C4-2B (cell line): Measurements from ENCODE around the gene IHH.

Experiments used
- ZFX ChIP-seq: fragments of 450-650 bp; IDR thresholded peaks from 2 replicates; pipeline ENCODE4 v1.6.1; 2017
- TF ChIP-seq, protein P1 (sequence below): fragments of 450-650 bp; conservative IDR thresholded peaks from 2 replicates; pipeline ENCODE4 v1.5.1; 2017; ENCODE audit warnings: mild to moderate bottlenecking

DNA sequence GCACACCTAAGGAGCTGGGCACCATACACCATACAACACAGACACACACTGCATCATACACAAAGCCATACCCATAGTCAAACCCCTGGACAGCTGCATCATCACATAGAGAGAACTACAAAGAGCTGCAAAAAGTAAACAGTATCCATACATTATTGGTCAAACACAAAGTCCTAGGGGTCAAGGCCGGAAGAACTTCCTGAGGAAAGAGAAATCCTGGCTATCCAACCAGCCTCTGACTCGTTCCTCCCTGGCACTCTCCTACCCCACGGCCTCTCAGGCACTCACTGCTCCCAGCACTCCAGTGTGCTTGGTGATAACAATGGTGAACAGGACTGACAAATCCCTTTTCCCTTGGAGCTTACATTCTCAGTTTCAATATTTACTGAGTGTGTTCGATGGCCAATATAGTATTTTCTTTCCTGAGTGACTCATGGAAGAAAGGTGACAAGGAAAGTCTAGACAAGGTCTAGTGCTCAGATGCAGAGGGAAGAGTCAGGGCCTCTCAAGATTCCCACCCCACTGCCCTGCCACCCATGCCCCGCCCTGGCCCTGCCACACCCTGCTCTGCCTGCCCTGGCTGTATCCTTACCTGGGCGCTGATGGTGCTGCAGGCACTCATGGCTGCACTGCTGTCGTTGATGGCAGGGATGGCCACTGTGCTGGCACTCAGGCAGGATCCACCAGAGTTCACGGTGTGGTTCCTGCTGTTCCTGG, 22.8 kb downstream of the IHH start:
- TF ChIP-seq, protein P1, sequence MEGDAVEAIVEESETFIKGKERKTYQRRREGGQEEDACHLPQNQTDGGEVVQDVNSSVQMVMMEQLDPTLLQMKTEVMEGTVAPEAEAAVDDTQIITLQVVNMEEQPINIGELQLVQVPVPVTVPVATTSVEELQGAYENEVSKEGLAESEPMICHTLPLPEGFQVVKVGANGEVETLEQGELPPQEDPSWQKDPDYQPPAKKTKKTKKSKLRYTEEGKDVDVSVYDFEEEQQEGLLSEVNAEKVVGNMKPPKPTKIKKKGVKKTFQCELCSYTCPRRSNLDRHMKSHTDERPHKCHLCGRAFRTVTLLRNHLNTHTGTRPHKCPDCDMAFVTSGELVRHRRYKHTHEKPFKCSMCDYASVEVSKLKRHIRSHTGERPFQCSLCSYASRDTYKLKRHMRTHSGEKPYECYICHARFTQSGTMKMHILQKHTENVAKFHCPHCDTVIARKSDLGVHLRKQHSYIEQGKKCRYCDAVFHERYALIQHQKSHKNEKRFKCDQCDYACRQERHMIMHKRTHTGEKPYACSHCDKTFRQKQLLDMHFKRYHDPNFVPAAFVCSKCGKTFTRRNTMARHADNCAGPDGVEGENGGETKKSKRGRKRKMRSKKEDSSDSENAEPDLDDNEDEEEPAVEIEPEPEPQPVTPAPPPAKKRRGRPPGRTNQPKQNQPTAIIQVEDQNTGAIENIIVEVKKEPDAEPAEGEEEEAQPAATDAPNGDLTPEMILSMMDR = no peak
- TF ChIP-seq ZFX = no peak
